ENCODE measurements around the gene INS. TPM values are rescaled to one million over a fixed set of nuclear protein-coding genes. Genes with fewer than 3 reads are reported as not detected.

INS gene
- total and polyA plus RNA-seq, 10 of the 15 experiments (the other 5 are each of a cell fraction or from before 2014, with no cell fraction given) = not detected

DNA sequence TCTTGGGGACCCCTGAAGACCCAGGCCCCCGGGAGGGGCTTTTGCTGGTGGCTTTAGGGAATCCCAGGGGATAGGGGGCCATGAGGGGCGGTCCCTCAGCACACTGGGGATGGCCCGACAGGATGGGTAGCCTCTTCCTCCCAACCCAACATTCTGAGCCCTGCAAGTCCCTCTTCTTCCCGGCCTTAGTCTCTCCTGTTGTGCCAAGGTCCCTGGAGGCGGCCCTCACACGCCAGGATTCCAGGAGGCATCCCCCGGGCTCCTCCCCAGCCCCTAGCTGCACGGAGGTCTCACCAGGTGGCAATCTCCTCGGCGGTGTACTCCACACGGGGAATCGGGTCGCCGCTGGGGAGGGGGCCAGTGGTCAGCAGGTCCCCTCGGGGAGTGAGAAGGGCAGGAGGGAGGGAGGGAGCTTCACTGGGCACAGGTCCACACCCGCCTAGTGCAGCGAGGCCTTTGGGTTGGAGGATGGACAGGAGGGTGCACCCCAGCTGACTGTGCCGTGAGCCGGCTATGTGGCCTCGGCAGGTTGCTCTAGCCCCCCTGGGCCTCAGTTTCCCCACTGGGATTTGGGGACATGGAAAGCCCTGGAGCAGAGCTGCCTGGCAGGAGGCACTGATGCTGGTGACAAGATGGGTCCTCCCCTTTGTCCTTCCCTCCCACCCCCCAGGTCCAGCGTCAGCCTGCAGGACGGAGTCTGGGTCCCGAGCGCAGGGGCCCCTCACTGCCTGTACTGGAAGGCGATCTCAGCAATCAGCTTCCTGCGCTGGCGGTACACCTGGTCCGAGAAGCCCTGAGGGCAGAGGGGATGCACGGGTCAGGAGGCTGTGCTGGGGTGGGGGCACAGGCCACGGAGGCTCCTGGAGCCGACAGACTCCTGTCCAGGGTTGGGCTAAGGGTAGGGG lies 6.4 kb upstream of the INS start (continued):
- TF ChIP-seq JUNB (IDR thresholded peaks at IDR 0.05) (no peak), SP1 (IDR thresholded peaks at IDR 0.05; ENCODE audit: low read depth, low read length) (no peak), STAT1 (conservative IDR thresholded peaks at IDR 0.05) (no peak), SIX5 (IDR thresholded peaks at IDR 0.05; ENCODE audit: low read depth, low read length, severe bottlenecking) (no peak), E4F1 (IDR thresholded peaks at IDR 0.05; ENCODE audit: borderline replicate concordance, partially characterized antibody) (no peak), MLLT1 (IDR thresholded peaks at IDR 0.05) (no peak)
- TF ChIP-seq, protein P1, sequence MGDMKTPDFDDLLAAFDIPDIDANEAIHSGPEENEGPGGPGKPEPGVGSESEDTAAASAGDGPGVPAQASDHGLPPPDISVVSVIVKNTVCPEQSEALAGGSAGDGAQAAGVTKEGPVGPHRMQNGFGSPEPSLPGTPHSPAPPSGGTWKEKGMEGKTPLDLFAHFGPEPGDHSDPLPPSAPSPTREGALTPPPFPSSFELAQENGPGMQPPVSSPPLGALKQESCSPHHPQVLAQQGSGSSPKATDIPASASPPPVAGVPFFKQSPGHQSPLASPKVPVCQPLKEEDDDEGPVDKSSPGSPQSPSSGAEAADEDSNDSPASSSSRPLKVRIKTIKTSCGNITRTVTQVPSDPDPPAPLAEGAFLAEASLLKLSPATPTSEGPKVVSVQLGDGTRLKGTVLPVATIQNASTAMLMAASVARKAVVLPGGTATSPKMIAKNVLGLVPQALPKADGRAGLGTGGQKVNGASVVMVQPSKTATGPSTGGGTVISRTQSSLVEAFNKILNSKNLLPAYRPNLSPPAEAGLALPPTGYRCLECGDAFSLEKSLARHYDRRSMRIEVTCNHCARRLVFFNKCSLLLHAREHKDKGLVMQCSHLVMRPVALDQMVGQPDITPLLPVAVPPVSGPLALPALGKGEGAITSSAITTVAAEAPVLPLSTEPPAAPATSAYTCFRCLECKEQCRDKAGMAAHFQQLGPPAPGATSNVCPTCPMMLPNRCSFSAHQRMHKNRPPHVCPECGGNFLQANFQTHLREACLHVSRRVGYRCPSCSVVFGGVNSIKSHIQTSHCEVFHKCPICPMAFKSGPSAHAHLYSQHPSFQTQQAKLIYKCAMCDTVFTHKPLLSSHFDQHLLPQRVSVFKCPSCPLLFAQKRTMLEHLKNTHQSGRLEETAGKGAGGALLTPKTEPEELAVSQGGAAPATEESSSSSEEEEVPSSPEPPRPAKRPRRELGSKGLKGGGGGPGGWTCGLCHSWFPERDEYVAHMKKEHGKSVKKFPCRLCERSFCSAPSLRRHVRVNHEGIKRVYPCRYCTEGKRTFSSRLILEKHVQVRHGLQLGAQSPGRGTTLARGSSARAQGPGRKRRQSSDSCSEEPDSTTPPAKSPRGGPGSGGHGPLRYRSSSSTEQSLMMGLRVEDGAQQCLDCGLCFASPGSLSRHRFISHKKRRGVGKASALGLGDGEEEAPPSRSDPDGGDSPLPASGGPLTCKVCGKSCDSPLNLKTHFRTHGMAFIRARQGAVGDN (IDR thresholded peaks at IDR 0.05) = no peak
